ENCODE data around the gene THOP1. TPM values are rescaled to one million over a fixed set of nuclear protein-coding genes. Genes with fewer than 3 reads are reported as not detected.

Gene THOP1
- total RNA-seq, 1 donor from 2014 or later, result 173 TPM

GRCh38 chr19:2858864-2859263 is 73.6 kb downstream of the THOP1 start:
- Mint-ChIP-seq H3K27ac (ENCODE audit: unreplicated experiment) (no peak overlapping the region), H3K36me3 (ENCODE audit: low read depth) (peaks cover 44% of the 10 kb centered on the region), H3K4me3 (no peak overlapping the region), H3K4me1 (no peaks in the 10 kb centered on the region), H3K27me3 (ENCODE audit: low read depth) (no peaks in the 10 kb centered on the region), H3K9me3 (peaks cover 27% of the 10 kb centered on the region)
- DNase-seq (ENCODE audit: low read depth, low spot score), result no peak
- TF ChIP-seq CTCF (conservative IDR thresholded peaks at IDR 0.05), result no peak

DNA sequence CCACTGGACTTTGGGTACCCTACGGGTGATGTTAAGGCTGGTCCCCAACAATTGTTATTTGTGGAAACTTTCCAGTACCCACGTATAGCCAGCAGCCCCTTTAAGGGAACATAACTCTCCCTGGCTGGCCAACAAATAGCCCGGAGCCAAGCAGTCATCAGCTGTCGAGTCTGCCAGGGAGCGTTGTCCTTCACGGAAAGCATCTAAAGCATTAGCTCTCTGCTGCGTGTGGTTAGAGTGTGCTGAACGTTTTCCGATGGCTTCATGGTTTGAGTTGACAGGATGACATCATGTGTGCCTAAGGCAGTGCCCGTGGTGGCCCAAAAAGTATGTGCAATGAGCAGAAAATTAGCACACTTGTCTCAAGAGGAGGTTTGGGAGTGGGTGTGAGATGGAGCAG is 78.5 kb downstream of the THOP1 start:
- DNase-seq (ENCODE audit: low read depth, low spot score), result no peak
- Mint-ChIP-seq H3K27ac (ENCODE audit: unreplicated experiment) (no peak overlapping the region), H3K4me1 (peaks cover 4% of the 10 kb centered on the region), H3K27me3 (ENCODE audit: low read depth) (peaks cover 4% of the 10 kb centered on the region), H3K4me3 (no peak overlapping the region), H3K36me3 (ENCODE audit: low read depth) (peaks cover 7% of the 10 kb centered on the region), H3K9me3 (peaks cover 20% of the 10 kb centered on the region)
- no peak for TF ChIP-seq CTCF (conservative IDR thresholded peaks at IDR 0.05)

Other genes starting within 250 kb of the THOP1 start
- gene GNG7, start 82.8 kb upstream of the THOP1 start, total RNA-seq, result 13.9 and 15.1 TPM in 2 replicates
- gene DIRAS1, start 64.1 kb upstream of the THOP1 start, total RNA-seq, result 19.9 and 24.4 TPM in 2 replicates
- gene SLC39A3, start 45.5 kb upstream of the THOP1 start, total RNA-seq, result 43.0 and 43.1 TPM in 2 replicates
- 89.9 and 95.1 TPM in 2 replicates for gene SGTA, start 2.2 kb upstream of the THOP1 start, total RNA-seq
- gene ZNF554, start 34.4 kb downstream of the THOP1 start, total RNA-seq, result 8.6 and 9.0 TPM in 2 replicates
- 10.5 and 11.4 TPM in 2 replicates for gene ZNF555, start 56.0 kb downstream of the THOP1 start, total RNA-seq
- gene ZNF556, start 81.8 kb downstream of the THOP1 start, total RNA-seq, result 0.05 TPM in 2 replicates
- 4.2 and 4.7 TPM in 2 replicates for gene ZNF57, start 115.4 kb downstream of the THOP1 start, total RNA-seq
- 7.8 and 7.9 TPM in 2 replicates for gene ZNF77, start 159.5 kb downstream of the THOP1 start, total RNA-seq
- 0.44 TPM in 1 of 2 replicates, not detected in the other for gene TLE6, start 192.1 kb downstream of the THOP1 start, total RNA-seq
- 0.73 and 1.4 TPM in 2 replicates for gene TLE2, start 243.8 kb downstream of the THOP1 start, total RNA-seq